AG04449 (cell line): ENCODE measurements around the gene PRSS35.
"Not testable (repeated sequence)": the region's sequence is repeated elsewhere in the genome, so short reads cannot be mapped to it uniquely, and the experiment has no call there.

ENCODE experiments used
- CTCF ChIA-PET: fragments of 350-600 bp; formaldehyde crosslinking; extraction: SDS; loops from one replicate; lab custom pipeline; 2021; ENCODE audit warnings: antibody characterized with exemption; lab: Yijun Ruan, JAX
- POLR2A ChIA-PET: fragments of 400-600, 350-600 bp; formaldehyde crosslinking; extraction: SDS; loops from one replicate; lab custom pipeline; 2020; ENCODE audit warnings: antibody characterized with exemption, inconsistent platforms; lab: Yijun Ruan, JAX
- DNase-seq: peaks from one replicate; pipeline ENCODE4 v3.0.0-alpha.2; 2010; ENCODE audit warnings: low read depth, low spot score
- H3K4me3 ChIP-seq: 2 replicates; pipeline ENCODE4 v1.5.1; 2011; ENCODE audit warnings: low read depth, mild to moderate bottlenecking, control low read depth, low read length
- CTCF ChIP-seq: IDR thresholded peaks from one replicate; pipeline ENCODE4 v1.5.1; 2011; ENCODE audit warnings: mild to moderate bottlenecking, moderate library complexity, low read length, control low read depth, inconsistent platforms; ENCODE audit not compliant: insufficient read depth; ENCODE audit errors: missing control alignments

Gene PRSS35

GRCh38 chr6:83536034-83536646 lies 23.8 kb downstream of the PRSS35 start:
- no peak overlapping the region for H3K4me3 ChIP-seq
- DNase-seq: no peak
- TF ChIP-seq CTCF: peak; percentile 66
- POLR2A ChIA-PET: no interaction called here
- CTCF ChIA-PET: interaction anchor here (0.7 to 1.3 kb wide), 16 partner anchors 9 to 468 kb away, joined by 3 to 6 read pairs (median 4); partner anchors contain the start of gene DOP1A

- DNase-seq: no peak
- CTCF ChIA-PET: interaction anchor here (0.7 to 1.3 kb wide), 16 partner anchors 10 to 469 kb away, joined by 3 to 6 read pairs (median 4); partner anchors contain the start of gene DOP1A
- POLR2A ChIA-PET: no interaction called here
- H3K4me3 ChIP-seq: no peak overlapping the region
- TF ChIP-seq CTCF: no peak
Observed at GRCh38 chr6:83536647-83537589, 24.6 kb downstream of the PRSS35 start.

GRCh38 chr6:83539678-83540077 lies 27.3 kb downstream of the PRSS35 start:
- DNase-seq: no peak
- ChIA-PET POLR2A (no interaction called here), CTCF (interaction anchor here (0.6 kb wide), 1 partner anchor 477 kb away, joined by 3 read pairs; no protein-coding TSS in a partner anchor)
- no peak for TF ChIP-seq CTCF
- no peak overlapping the region for H3K4me3 ChIP-seq

- no peak for DNase-seq
- CTCF ChIA-PET: no interaction called here
- POLR2A ChIA-PET: no interaction called here
- H3K4me3 ChIP-seq: no peak overlapping the region
- no peak for TF ChIP-seq CTCF
Observed at GRCh38 chr6:83546636-83547035, 34.3 kb downstream of the PRSS35 start.

- DNase-seq, POLR2A ChIA-PET, H3K4me3 ChIP-seq: not testable (repeated sequence)
- CTCF ChIA-PET: interaction anchor here (1.1 kb wide), 1 partner anchor 485 kb away, joined by 3 read pairs; the partner anchor contains the start of gene UBE3D
Observed at GRCh38 chr6:83550482-83550881, 38.1 kb downstream of the PRSS35 start.

- DNase-seq, CTCF ChIA-PET, POLR2A ChIA-PET, H3K4me3 ChIP-seq: not testable (repeated sequence)
Observed at GRCh38 chr6:83551748-83552147, 39.4 kb downstream of the PRSS35 start.

- POLR2A ChIA-PET: no interaction called here
Observed at GRCh38 chr6:83556871-83557270, 44.5 kb downstream of the PRSS35 start.

More at GRCh38 chr6:83556871-83557270, 44.5 kb downstream of the PRSS35 start:
- DNase-seq: no peak
- H3K4me3 ChIP-seq: no peak overlapping the region
- TF ChIP-seq CTCF: no peak
- CTCF ChIA-PET: no interaction called here
